Activated naive CD4-positive, alpha-beta T cell treated with anti-CD3 and anti-CD28 coated beads, Interleukin-2, amount 50 U/mL, for 24 hours (primary cell): Measurements from ENCODE around the gene ATRX.
"Not testable (repeated sequence)": the region's sequence is repeated elsewhere in the genome, so short reads cannot be mapped to it uniquely, and the experiment has no call there.

Source experiments
- H3K27ac Mint-ChIP-seq: one replicate; pipeline ENCODE4 v1.8.0; 2021; ENCODE audit warnings: mild to moderate bottlenecking, mixed read lengths
- H3K27me3 Mint-ChIP-seq: one replicate; pipeline ENCODE4 v1.8.0; 2021; ENCODE audit warnings: mixed read lengths
- H3K36me3 Mint-ChIP-seq: one replicate; pipeline ENCODE4 v1.8.0; 2021; ENCODE audit warnings: mixed read lengths
- H3K4me1 Mint-ChIP-seq: one replicate; pipeline ENCODE4 v1.8.0; 2021; ENCODE audit warnings: mixed read lengths
- H3K4me3 Mint-ChIP-seq: one replicate; pipeline ENCODE4 v1.8.0; 2021; ENCODE audit warnings: mild to moderate bottlenecking, mixed read lengths
- H3K9me3 Mint-ChIP-seq: one replicate; pipeline ENCODE4 v1.8.0; 2021; ENCODE audit warnings: mixed read lengths

ATRX gene

DNA sequence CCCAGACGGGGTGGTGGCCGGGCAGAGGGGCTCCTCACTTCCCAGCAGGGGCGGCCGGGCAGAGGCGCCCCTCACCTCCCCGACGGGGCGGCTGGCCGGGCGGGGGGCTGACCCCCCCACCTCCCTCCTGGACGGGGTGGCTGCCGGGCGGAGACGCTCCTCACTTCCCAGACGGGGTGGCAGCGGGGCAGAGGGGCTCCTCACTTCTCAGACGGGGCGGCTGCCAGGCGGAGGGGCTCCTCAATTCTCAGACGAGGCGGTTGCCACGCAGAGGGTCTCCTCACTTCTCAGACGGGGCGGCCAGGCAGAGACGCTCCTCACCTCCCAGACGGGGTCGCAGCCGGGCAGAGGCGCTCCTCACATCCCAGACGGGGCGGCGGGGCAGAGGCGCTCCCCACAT, 19.8 kb downstream of the ATRX start:
- peaks cover 47% of the 10 kb centered on the region for H3K4me1 Mint-ChIP-seq
- not testable (repeated sequence) for H3K4me3 Mint-ChIP-seq, H3K9me3 Mint-ChIP-seq

DNA sequence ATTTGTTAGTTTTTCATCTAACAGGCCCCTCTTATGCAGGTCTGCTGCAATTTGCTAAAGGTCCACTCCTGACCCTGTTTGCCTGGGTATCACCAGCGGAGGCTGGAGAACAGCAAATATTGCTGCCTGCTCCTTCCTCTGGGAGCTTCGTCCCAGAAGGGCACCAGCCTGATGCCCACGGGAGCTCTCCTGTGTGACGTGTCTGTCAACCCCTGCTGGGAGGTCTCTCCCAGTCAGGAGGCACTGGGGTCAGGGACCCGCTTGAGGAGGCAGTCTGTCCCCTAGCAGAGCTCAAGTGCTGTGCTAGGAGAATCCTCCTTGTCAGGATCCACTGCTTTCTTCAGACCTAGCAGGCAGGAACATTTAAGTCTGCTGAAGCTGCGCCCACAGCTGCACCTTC, 30.5 kb downstream of the ATRX start:
- no peak overlapping the region for H3K27ac Mint-ChIP-seq
- no peak overlapping the region for H3K4me3 Mint-ChIP-seq
- H3K4me1 Mint-ChIP-seq = peaks cover 28% of the 10 kb centered on the region
- H3K27me3 Mint-ChIP-seq = no peaks in the 10 kb centered on the region
- no peaks in the 10 kb centered on the region for H3K9me3 Mint-ChIP-seq
- H3K36me3 Mint-ChIP-seq = peaks cover 5% of the 10 kb centered on the region

More for the DNA sequence above, 19.8 kb downstream of the ATRX start:
- not testable (repeated sequence) for H3K27ac Mint-ChIP-seq, H3K27me3 Mint-ChIP-seq, H3K36me3 Mint-ChIP-seq

DNA sequence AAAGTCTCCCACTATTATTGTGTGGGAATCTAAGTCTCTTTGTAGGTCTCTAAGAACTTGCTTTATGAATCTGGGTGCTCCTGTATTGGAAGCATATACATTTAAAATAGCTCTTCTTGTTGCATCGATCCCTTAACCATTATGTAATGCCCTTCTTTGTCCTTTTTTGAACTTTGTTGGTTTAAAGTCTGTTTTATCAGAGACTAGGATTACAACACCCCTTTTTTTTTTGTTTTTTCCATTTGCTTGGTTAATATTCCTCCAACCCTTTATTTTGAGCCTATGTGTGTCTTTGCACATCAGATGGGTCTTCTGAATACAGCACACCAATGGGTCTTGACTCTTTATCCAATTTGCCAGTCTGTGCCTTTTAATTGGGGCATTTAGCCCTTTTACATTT, 32.1 kb downstream of the ATRX start:
- not testable (repeated sequence) for H3K4me3 Mint-ChIP-seq, H3K27me3 Mint-ChIP-seq, H3K27ac Mint-ChIP-seq, H3K9me3 Mint-ChIP-seq, H3K36me3 Mint-ChIP-seq
- peaks cover 34% of the 10 kb centered on the region for H3K4me1 Mint-ChIP-seq

DNA sequence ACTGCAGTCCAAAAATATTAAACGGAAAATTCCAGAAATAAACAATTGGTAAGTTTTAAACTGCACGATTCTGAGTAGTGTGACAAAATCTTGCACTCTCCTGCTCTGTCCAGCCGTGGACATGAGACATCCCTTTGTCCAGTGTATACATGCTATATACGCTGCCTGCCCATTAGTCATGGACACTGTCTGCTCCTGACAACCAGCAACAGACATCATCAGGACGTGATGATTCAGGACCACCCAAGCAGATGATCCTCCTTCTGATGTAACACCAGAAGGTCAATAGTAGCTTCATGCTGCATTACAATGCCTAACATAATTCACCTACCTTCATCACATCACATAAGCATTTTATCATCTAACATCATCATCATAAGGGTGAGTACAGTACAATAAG, 36.3 kb downstream of the ATRX start:
- Mint-ChIP-seq H3K4me1 (peaks cover 57% of the 10 kb centered on the region), H3K4me3 (no peak overlapping the region), H3K27ac (no peak overlapping the region), H3K36me3 (peaks cover 6% of the 10 kb centered on the region), H3K9me3 (no peaks in the 10 kb centered on the region), H3K27me3 (no peaks in the 10 kb centered on the region)

DNA sequence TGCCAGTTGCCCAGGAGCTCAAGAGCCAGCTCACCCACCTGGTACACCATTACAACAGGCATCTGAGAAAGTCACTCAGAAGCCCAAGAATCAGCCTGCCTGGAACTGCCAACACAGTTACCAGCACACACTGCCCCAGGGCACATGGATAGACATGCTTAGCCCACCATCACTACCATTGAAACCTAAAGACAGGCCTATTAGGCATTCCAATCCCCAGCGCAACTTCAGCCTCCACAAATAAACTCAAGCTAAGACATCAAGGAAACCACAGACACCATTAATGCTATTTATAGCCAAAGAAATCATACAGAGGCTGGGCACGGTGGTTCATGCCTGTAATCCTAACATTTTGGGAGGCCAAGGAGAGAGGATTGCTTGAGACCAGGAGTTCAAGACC, 42.3 kb downstream of the ATRX start:
- Mint-ChIP-seq H3K27ac (peak overlapping the region; percentile 70), H3K4me3 (peak overlapping the region; percentile 30)

DNA sequence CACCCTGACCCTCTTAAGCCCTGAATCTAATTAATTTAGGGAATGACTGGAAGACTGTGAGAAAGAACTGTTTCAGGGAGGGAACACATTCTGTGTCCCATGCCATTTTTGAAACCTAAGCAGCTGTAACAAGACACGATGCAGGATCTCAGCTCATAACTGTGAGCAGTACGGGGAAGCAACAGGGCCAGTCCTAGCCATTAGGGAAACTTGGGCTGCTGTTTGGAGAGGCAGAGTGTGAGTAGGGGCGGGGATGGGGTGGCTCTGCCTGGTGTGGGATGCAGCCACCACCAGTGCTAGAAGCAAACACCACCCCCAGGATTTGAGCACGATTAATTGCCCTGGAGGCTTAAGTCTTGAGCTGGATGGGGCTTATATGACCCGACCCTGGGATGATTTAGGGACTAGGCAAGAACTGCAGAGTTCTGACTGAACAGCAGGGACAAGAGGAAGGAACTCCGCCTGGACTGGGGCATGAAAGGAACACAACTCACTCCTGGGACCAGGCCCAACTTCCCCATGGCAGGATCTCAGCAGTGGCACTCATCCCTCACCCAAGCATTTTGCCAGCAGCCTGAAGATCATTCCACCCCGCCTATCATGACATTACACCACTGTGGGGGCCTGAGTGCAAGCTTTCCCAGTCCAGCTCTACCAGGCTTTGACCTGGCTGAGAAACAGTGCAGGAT, 43.1 kb downstream of the ATRX start:
- H3K27ac Mint-ChIP-seq = peak overlapping the region; percentile 86
- peaks cover 4% of the 10 kb centered on the region for H3K36me3 Mint-ChIP-seq
- peaks cover 64% of the 10 kb centered on the region for H3K4me1 Mint-ChIP-seq
- H3K27me3 Mint-ChIP-seq = no peaks in the 10 kb centered on the region
- no peak overlapping the region for H3K4me3 Mint-ChIP-seq
- H3K9me3 Mint-ChIP-seq = no peaks in the 10 kb centered on the region

More for the DNA sequence above, 42.3 kb downstream of the ATRX start:
- Mint-ChIP-seq H3K9me3 (no peaks in the 10 kb centered on the region), H3K36me3 (peaks cover 6% of the 10 kb centered on the region), H3K4me1 (peaks cover 69% of the 10 kb centered on the region), H3K27me3 (no peaks in the 10 kb centered on the region)

DNA sequence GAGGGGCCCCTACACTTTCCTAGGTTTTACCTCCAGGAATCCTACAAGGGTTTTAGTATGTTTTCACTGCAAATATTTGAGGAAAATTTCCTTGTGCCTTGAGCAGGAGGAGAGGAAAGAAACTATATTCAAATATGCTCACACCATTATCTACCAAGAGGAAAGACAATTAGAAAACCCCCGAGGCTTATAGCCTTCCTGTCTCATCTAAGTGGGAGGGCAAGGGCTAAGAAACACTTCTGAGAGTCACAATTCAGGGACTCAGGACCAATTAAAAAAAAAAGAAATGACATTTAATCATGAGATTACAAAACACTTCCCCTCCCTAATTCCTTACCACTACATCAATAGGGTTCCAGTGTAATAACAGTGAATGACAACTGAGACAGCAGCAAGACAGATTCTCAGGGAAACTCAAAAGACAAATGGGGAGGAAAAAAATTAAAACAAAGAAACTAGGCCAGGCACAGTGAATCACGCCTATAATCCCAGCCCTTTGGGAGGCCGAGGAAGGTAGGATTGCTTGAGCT, 45.6 kb downstream of the ATRX start:
- Mint-ChIP-seq H3K4me1 (peaks cover 57% of the 10 kb centered on the region), H3K9me3 (no peaks in the 10 kb centered on the region), H3K27ac (peak overlapping the region; percentile 47), H3K36me3 (peaks cover 6% of the 10 kb centered on the region), H3K4me3 (no peak overlapping the region), H3K27me3 (no peaks in the 10 kb centered on the region)

DNA sequence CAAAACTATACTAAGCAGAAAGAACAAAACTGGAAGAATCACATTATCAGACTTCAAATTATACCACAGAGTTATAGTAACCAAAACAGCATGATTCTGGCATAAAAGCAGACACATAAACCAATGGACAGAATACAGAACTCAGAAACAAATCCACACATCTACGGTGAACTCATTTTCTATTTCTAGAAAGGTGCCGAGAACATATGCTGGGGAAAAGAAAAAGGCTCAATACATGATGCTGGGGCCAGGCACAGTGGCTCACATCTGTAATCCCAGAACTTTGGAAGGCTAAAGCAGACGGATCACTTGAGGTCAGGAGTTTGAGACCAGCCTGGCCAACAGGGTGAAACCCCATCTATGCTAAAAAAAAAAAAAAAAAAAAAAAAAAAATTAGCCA, 52.7 kb downstream of the ATRX start:
- no peaks in the 10 kb centered on the region for H3K9me3 Mint-ChIP-seq
- peak overlapping the region; percentile 76 for H3K27ac Mint-ChIP-seq
- H3K4me1 Mint-ChIP-seq = peaks cover 44% of the 10 kb centered on the region
- peaks cover 2% of the 10 kb centered on the region for H3K36me3 Mint-ChIP-seq
- no peak overlapping the region for H3K4me3 Mint-ChIP-seq
- H3K27me3 Mint-ChIP-seq = no peaks in the 10 kb centered on the region

DNA sequence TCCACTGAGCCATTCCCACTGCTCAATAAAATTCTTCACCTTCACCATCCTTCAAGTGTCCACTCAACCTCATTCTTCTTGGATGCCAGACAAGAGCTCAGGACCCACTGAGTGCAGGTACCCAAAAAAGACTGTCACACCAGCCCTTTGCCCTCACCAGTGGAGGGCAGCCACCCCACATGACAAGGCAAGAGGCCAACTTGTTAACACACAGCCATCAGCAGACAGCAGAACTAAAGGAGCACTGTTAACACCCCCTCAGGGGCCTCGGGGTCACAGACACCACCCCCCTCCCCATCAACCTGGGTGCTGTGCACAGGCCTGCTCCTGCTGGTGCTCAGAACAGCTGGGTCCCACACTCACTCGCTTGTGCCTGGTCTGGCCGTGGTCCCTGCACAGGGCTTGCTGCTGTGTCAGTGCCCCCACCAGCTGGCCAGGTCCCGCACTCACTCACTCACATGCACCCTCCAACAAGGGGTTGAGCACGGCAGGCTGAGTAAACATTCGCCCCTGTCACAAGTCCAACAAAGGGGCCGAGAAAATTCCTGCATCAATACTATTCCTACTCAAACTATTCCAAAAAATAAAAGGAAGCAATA, 54.1 kb downstream of the ATRX start:
- Mint-ChIP-seq H3K27ac (peak overlapping the region; percentile 87), H3K9me3 (no peaks in the 10 kb centered on the region), H3K4me3 (peak overlapping the region; percentile 30), H3K36me3 (peaks cover 2% of the 10 kb centered on the region), H3K4me1 (peaks cover 43% of the 10 kb centered on the region), H3K27me3 (no peaks in the 10 kb centered on the region)

DNA sequence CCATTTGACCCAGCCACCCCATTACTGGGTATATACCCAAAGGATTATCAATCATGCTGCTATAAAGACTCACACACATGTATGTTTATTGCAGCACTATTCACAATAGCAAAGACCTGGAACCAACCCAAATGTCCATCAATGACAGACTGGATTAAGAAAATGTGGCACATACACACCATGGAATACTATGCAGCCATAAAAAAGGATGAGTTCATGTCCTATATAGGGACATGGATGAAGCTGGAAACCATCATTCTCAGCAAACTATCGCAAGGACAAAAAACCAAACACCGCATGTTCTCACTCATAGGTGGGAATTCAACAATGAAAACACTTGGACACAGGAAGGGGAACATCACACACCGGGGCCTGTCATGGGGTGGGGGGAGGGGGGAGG, 59.9 kb downstream of the ATRX start:
- H3K4me3 Mint-ChIP-seq, H3K9me3 Mint-ChIP-seq, H3K27me3 Mint-ChIP-seq, H3K27ac Mint-ChIP-seq, H3K36me3 Mint-ChIP-seq: not testable (repeated sequence)
- H3K4me1 Mint-ChIP-seq = peaks cover 36% of the 10 kb centered on the region

DNA sequence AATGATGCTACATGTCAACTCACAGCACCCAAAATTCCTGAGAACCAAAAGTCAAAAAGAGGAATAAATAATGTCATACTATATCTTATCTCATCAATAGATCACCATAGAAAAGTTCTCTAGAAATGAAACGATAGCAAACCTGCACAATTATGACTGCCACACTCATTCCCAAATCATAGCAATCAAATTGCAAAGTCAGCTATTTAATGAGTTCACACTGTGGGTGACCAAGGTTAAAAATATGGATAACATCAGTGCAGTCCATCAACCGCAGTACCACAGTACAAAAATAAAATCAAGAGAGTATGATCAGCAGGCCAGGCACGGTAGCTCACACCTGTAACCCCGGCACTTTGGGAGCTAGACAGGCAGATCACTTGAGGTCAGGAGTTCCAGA, 62.3 kb downstream of the ATRX start:
- H3K9me3 Mint-ChIP-seq = no peaks in the 10 kb centered on the region
- H3K27ac Mint-ChIP-seq = no peak overlapping the region
- peaks cover 1% of the 10 kb centered on the region for H3K36me3 Mint-ChIP-seq
- peaks cover 49% of the 10 kb centered on the region for H3K4me1 Mint-ChIP-seq
- H3K4me3 Mint-ChIP-seq = no peak overlapping the region
- no peaks in the 10 kb centered on the region for H3K27me3 Mint-ChIP-seq

DNA sequence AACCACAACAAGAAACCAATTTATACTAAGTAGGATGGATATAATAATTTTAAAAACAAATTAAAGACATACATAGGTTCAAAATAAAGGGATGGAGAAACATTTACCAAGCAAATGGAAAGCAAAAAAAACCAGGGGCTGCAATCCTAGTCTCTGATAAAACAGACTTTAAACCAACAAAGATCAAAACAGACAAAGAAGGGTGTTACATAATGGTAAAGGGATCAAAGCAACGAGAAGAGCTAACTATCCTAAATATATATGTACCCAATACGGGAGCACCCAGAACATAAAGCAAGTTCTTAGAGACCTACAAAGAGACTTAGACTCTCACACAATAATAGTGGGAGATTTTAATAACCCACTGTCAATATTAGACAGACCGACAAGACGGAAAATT, 66.6 kb downstream of the ATRX start:
- Mint-ChIP-seq H3K4me3 (no peak overlapping the region), H3K4me1 (peaks cover 60% of the 10 kb centered on the region), H3K27ac (peak overlapping the region; percentile 79), H3K9me3 (no peaks in the 10 kb centered on the region), H3K27me3 (no peaks in the 10 kb centered on the region), H3K36me3 (peaks cover 1% of the 10 kb centered on the region)

DNA sequence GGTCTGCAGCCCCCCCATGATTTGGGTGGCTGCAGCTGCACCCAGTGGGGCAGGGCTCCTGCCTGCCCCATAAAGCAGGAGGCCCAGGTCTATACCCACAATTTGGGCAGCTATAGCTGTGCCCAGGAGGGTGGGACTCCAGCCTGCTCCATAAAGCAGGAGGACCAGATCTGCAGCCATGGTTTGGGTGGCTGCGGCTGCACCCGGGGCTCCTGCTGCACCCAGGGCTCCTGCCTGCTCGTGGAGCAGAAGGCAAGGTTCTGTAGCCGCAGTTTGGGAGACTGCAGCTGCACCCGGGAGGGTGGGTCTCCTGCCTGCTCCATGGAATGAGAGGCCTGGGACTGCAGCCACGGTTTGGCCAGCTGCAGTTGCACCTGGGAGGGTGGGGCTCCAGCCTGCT, 81.1 kb downstream of the ATRX start:
- Mint-ChIP-seq H3K4me1 (peaks cover 17% of the 10 kb centered on the region), H3K27ac (no peak overlapping the region), H3K4me3 (no peak overlapping the region)

DNA sequence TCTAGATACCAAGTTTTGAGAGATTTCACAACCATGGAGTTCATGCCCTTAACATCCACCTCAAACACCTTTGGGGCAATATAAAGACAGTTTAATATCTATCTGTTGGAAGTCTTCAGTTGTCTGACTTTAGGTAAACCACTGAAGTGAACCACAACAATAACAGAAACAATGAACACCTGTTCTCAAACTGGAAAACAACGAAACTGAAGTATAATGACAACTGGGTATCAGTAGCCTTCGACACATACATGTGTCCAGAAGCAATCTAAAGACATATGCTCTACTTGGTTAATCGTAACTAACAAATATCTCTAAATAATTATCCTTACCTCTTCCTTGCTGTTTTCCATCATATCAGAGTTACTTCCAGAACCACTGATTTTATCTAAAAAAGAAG, 87.8 kb downstream of the ATRX start:
- Mint-ChIP-seq H3K4me3 (no peak overlapping the region), H3K27ac (no peak overlapping the region), H3K27me3 (no peaks in the 10 kb centered on the region), H3K36me3 (peaks cover 6% of the 10 kb centered on the region), H3K9me3 (no peaks in the 10 kb centered on the region), H3K4me1 (peaks cover 25% of the 10 kb centered on the region)

More for the DNA sequence above, 81.1 kb downstream of the ATRX start:
- no peaks in the 10 kb centered on the region for H3K27me3 Mint-ChIP-seq
- peaks cover 4% of the 10 kb centered on the region for H3K36me3 Mint-ChIP-seq
- no peaks in the 10 kb centered on the region for H3K9me3 Mint-ChIP-seq

DNA sequence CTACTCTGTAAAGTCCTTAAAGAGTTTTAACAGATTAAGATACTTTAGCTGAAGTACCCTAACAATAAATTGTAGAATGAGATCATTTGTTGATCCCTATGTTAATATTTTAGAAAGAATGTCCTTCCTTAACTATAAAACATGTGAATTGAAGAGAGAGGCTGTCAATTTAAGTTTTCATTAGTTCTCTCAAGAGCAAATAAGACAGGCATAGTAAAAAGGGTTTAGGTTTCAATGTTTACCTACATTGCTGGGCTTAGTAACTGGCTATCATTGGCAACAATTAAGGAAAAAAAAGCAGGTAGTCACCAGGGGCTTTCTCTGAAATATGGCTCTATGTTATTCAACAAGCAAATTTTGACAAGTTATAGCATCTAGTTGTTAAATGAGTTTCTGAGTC, 91.5 kb downstream of the ATRX start:
- Mint-ChIP-seq H3K9me3 (no peaks in the 10 kb centered on the region), H3K4me1 (peaks cover 13% of the 10 kb centered on the region), H3K27ac (no peak overlapping the region), H3K4me3 (no peak overlapping the region), H3K36me3 (peaks cover 4% of the 10 kb centered on the region), H3K27me3 (no peaks in the 10 kb centered on the region)

DNA sequence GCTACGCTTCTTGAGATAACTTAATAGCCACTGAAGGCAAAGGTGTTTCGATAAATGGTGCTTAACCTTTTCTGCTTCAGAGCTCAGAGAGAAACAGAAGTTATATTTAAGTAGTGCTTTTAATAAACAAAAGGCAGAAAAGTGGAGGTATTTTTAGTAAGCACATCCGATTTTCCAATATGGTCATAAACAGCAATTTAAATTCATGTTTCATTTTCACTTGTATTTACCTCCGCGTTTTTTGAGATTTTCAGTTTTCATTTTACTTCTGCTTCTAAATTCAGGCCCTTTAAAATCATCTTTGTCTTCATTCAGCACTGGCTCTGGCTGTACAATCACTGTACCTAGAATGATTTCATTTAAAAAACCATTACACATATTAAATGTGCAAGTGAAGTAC, 92.4 kb downstream of the ATRX start:
- Mint-ChIP-seq H3K36me3 (peaks cover 2% of the 10 kb centered on the region), H3K9me3 (no peaks in the 10 kb centered on the region), H3K27ac (peak overlapping the region; percentile 51), H3K4me3 (no peak overlapping the region), H3K27me3 (no peaks in the 10 kb centered on the region), H3K4me1 (peaks cover 10% of the 10 kb centered on the region)
